Stimulated activated CD4-positive, alpha-beta T cell treated with anti-CD3 and anti-CD28 coated beads, Interleukin-12 subunit alpha, Interleukin-12 subunit beta, amount 100 ng/mL, for 4 hours (primary cell): ENCODE measurements around the gene SMARCD3.

Experiments
- DNase-seq: peaks from one replicate; pipeline ENCODE4 v3.0.0-alpha.2; 2020

Gene SMARCD3

DNA sequence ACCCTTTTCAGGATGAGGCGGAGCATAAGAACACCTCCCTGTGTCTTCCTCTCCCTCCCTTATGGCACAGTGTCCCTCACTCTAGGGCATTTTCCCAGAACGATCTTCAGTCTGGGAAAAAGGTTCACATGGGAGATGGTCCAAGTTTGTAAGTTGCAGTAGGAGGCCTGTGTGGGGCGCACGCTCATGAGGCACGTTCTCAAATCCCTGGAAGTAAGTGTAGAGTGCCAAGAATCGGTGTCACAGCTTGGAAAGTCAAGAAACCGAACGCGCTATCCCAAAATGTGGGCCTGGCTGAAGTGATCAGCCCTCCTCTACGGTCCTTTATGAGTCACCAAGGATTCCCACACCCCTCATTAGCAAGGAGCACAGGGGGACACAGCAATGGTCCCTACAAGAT is 23.9 kb upstream of the SMARCD3 start:
- no peak for DNase-seq

DNA sequence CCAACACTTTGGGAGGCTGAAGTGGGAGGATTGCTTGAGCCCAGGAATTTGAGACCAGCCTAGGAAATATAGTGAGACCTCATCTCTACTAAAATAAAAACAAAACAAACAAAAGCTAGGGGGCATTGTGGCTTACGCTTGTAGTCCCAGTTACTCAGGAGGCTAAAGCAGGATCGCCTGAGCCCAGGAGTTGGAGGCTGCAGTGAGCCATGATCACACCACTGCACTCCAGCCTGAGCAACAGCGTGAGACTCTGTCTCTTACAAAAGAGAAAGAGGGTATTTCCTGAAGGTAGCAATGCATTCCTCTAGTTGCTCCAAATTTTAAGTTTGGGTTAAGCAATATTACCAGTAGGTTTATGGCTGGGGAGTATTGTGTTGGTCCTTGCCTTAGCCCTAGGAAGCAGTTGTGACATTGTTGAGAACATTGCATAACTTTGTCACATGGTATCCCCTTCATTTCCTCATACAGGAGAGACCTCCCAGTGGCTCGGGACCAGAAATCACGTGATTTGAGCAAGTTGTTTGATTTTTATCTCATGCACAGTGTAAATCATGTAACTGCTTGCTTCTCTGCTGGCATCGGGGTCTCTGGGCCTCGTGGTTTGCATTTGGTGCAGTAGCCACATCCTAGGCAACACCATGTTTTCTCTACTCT is 23.3 kb upstream of the SMARCD3 start:
- no peak for DNase-seq

DNA sequence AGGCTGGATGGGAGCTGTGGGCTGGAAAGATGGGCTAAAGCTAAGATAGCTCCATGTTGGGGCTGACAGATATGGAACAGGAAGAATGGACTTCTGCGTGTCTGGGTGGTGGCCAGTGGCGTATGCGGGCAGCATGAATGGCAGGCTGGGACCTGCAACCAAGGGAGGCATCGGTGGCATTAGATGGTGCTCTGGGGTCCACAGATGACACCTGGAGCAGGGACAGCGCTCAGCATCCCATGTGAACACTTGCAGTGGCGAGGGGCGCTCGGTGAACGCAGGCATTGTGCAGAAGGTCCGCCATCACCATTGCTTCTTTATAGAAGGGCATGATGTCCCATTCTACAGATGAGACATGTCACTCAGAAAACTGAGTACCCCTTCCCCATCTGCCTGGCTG is 21.0 kb upstream of the SMARCD3 start:
- DNase-seq, result no peak

- DNase-seq, result no peak
Measured at GRCh38 chr7:151265351-151265931, 16.9 kb upstream of the SMARCD3 start.

DNA sequence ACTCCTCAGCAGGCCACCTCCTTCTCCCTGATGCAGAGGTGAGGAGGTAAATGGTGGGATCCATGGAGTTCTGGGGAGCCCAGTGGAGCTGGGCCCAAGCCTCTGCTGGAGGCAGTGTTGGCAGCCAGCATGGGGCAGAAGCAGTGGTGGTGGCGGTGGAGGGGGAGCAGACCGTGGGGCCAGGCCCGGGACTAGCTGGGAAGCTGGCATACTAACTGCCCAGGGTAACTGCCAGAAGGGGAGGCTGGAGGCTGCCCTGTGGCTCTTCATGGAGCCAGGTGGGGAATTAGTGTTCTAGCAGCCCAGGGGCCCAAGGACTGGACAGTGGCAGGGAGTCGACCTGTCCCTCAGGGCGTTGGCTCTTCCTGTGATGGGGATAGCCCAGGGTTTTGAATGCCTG is 16.1 kb upstream of the SMARCD3 start:
- DNase-seq, result no peak

- DNase-seq, result no peak
Measured at GRCh38 chr7:151261529-151261928, 13.0 kb upstream of the SMARCD3 start.

DNA sequence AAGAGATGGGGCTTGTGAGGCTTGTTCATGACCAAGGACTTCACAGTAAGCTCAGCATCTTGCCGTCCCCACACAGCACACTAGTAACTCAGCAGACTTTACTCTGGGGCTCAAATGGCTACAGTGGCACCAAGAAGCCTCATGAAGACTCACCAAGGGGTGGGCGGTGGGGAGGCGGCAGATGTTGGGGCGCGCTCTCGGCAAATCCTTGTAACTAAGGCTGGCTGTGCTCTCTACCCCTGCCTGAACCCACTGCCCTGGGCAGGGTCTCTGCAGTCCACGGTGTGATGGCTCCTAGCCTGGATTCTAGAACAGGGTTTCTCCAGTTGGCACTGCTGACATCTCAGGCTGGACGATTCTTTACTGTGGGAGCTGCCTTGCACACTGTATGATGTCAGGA is 12.4 kb upstream of the SMARCD3 start:
- DNase-seq, result no peak

GRCh38 chr7:151260471-151260870 is 12.0 kb upstream of the SMARCD3 start:
- DNase-seq, result no peak

DNA sequence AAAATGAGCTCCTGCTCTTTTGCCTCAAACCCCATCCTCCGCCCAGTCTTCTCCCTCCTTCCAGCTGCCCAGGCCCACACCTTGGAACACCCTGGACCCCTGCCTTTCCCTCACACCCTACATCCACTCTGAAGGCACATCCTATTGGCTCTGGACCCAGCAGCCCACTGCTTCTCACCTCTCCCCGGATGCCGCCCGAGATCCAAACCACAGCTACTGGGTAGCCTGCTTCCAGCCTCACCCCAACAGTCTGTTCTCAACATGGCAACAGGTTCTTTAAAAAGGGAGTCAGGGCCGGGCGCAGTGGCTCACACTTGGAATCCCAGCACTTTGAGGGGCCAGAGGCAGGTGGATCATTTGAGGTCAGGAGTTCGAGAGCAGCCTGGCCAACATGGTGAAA is 9.5 kb upstream of the SMARCD3 start:
- DNase-seq, result no peak

GRCh38 chr7:151256410-151257045 is 8.0 kb upstream of the SMARCD3 start:
- DNase-seq, result no peak

DNA sequence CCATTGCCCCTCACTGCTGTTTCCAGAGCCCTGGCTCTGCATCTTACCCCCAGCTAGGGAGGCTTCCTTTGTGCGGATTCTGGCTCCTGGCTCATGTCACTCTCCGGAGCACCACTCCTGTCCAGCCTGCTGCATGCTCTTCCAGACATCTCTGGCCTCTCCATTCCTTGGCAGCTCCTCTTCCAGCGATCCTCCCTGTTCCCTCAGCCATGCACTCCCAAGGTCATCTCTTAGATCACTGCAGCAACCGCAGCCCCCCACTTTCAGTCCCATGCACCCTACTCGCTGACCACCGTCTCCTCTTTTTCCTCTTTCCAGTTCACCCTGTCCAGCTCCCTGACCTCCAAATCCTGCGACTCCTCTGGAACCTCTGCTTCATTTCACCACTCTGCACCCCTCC is 6.9 kb upstream of the SMARCD3 start:
- no peak for DNase-seq

- no peak for DNase-seq
Measured at GRCh38 chr7:151254851-151255250, 6.4 kb upstream of the SMARCD3 start.

- no peak for DNase-seq
Measured at GRCh38 chr7:151254316-151254715, 5.8 kb upstream of the SMARCD3 start.

DNA sequence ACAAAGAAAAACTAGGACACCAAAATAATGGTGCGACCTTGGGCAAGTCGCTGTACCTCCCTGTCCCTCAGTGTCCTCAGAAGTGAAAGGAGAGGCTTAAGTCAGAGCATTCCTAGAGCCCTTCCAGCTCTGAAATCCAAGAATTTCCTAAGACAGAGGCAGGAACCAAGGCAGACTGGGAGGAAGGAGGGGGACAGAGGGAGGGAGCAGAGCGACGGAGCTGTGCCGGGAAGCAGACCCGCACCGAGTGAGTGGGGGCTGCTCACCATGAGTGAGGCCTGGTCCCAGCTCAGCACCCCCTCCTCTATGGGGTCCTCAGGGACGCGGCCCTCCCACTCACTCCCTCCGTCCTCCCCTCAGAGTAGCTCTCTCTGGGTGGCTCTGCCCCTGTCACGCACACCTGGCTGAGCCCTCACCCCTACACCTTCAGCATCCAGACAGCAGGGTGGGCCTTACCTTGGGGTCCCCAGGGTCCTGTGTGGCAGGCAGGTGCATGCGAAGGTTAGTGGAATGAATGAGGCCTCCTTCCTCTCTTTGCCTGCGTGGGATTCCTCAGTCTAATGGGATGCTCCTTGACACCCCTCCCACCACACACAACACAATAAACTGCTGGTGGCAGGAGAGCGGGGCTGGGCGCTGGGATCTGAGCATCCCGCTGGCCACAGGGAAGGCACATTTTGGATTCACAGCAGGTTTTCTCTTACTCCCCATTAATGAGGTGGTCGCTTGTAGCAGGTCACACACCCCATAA is 4.6 kb upstream of the SMARCD3 start:
- no peak for DNase-seq

DNA sequence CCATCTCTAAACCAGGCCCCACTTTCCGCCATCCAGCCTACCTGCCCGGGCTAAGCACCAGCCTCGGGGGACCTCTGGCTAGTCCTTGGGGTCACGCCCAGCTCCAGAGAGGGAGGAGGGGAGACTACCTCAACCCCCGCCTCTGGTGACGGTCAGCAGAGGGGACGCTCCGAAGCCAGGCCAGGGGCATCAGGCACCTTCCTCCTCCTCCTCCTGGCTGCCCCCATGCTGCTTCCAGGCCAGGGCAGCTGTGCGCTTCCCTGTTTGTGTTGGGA is 4.0 kb upstream of the SMARCD3 start:
- no peak for DNase-seq

GRCh38 chr7:151251689-151252560 is 3.4 kb upstream of the SMARCD3 start:
- no peak for DNase-seq

GRCh38 chr7:151251328-151251688 is 2.8 kb upstream of the SMARCD3 start:
- no peak for DNase-seq

DNA sequence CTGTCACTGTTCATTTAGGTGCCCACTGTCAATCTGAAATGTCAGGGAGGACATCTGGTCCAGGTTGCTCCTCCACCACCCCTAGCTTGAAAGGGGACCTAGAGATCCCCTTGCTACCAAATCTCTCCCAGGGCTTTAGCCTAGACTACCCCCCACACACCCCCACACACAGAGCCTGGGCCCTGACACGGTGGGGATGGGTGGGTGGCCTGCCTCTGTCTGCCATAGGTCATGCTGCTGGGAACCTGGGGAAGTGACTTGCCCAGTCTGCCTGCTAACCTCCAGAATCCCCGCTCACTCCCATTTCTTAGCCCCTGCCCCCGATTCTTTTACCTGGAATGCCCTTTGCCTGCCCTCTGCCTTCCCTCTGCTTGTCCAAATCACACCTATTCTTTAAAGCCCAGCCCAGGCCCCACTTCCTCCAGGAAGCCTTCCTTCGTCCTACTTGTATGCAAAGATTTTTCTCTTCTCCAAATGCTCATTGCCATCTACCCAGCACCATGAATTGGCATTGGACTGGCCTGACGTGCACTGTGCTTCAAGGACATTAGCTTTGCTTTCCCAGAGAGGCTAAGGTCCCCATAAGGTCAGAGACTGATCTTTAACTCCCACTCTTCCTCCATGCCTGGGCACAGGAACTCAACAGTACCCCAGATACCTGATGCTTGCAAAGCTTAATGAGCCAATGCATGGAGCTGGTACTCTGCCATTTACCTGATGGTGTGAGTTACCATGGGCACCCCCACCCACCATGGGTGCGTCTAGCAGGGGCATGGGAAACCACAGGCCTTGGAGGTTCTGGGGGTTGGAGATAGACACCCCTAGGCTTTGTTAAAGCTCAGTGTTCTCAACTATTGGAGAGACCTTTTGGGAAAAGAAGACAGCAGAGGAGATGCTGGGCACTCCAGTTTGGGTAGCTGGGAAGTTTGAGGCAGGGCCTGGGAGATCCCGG is 2.0 kb upstream of the SMARCD3 start:
- no peak for DNase-seq

DNA sequence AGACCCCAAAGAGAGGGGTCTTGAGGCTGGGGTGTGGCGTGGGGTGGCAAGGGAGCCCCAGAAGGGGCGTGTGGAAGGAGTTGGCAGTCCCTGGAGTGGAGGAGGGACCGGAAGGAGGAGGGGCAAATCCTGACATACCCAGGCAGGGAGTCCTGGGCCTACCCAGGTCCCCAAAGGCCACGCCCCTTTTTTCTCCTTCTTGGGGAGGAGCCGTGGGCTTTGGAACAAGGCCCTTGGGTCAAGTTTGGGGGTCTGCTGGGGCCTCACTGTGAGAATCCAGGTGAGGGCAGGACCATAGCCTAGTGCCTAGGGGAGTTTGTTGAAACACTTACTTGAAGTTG is 1.2 kb upstream of the SMARCD3 start:
- DNase-seq, result no peak

GRCh38 chr7:151249034-151249731 is 689 bp upstream of the SMARCD3 start:
- DNase-seq, result peak; percentile 36

- no peak for DNase-seq
Measured at GRCh38 chr7:151247611-151248345, 716 bp downstream of the SMARCD3 start.
